ENCODE data around the gene ACTR1B.

DNA sequence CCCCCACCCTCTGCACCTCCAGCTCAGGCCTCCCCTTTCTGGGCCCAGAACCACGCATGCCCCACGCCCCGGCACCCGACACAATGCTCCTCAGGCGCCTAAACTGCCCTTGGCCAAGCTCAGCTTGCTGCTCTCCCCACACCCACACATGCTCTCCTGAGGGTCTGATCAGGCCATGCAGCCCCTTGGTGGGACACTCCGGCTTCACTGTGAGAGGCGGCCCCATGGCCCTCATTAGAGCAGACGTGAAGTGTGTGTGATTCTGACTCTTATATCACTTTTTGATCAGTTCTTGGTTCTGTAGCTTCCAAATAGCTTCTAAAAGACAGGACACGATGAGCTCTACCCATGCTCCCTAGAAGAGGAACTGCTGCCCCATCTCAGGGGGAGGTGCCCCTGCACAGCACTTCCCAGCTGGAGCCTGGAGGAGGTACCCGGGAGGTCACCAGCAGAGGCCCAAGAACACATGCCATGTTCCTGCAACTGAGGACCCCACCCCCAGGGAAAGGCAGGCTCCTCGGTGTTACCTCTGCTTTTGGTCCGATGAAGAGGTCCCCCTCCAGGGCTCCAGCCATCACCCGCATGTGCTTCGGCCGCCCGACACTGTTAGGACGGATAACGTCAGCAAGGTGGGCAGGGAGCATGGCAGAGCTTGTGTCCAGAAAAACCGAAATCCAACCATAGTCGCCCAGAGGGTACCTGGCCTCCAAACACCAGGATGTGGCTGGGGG is 3.6 kb downstream of the ACTR1B start:
- TF ChIP-seq, protein P1, sequence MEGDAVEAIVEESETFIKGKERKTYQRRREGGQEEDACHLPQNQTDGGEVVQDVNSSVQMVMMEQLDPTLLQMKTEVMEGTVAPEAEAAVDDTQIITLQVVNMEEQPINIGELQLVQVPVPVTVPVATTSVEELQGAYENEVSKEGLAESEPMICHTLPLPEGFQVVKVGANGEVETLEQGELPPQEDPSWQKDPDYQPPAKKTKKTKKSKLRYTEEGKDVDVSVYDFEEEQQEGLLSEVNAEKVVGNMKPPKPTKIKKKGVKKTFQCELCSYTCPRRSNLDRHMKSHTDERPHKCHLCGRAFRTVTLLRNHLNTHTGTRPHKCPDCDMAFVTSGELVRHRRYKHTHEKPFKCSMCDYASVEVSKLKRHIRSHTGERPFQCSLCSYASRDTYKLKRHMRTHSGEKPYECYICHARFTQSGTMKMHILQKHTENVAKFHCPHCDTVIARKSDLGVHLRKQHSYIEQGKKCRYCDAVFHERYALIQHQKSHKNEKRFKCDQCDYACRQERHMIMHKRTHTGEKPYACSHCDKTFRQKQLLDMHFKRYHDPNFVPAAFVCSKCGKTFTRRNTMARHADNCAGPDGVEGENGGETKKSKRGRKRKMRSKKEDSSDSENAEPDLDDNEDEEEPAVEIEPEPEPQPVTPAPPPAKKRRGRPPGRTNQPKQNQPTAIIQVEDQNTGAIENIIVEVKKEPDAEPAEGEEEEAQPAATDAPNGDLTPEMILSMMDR (conservative IDR thresholded peaks at IDR 0.05; ENCODE audit: low read length): no peak
- no peak for TF ChIP-seq EZH2phosphoT487 (IDR thresholded peaks at IDR 0.05; ENCODE audit: borderline replicate concordance)

Measured in Loucy (cell line).